ENCODE results near the gene STK11.

Gene STK11

DNA sequence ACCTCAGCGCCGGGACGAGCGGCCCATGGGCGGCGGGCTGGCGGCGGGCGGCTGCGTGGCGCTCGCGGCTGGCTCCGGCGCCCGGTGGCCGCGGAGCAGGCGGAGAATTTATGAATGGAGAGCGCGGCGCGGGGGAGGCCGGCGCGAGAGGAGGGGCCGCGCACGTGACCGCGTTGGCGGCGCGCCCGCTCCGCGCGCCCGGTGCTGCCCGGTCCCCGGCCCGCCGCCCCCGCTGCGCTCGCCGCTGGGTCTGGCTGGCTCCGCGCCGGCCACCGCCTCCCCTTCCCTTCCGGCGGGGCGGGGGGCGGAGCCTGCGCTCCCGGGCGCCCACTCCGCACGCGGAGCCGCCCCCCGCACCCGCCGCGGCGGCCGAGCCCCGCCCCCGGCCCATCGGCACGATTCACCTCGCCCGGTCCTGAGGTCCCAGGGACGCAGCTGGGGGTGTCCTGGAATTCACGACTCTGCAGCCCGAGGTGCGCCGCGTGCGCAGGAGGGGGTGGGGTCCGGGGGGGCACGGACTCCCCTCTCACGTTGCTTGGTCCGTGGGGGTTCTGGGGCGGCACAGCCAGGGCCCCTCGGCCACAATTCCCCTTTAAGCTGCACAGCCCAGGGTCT lies 32.3 kb downstream of the STK11 start, which contains the start of gene CBARP:
CBARP (minus strand) TSS at position 252 of the 615 bp plus-strand sequence. CDS start 1,905 bp downstream, outside the sequence.
- peak within 1 kb of the TSS; percentile 51 for H3K4me3 ChIP-seq (replicated peaks; ENCODE audit: insufficient read depth, low read length)
- peaks cover 21% of the 10 kb centered on the region for H3K27me3 ChIP-seq (ENCODE audit: insufficient read depth, poor library complexity, severe bottlenecking)
- H3K27ac ChIP-seq (replicated peaks): no peak within 1 kb of the TSS
- TF ChIP-seq, protein P1, sequence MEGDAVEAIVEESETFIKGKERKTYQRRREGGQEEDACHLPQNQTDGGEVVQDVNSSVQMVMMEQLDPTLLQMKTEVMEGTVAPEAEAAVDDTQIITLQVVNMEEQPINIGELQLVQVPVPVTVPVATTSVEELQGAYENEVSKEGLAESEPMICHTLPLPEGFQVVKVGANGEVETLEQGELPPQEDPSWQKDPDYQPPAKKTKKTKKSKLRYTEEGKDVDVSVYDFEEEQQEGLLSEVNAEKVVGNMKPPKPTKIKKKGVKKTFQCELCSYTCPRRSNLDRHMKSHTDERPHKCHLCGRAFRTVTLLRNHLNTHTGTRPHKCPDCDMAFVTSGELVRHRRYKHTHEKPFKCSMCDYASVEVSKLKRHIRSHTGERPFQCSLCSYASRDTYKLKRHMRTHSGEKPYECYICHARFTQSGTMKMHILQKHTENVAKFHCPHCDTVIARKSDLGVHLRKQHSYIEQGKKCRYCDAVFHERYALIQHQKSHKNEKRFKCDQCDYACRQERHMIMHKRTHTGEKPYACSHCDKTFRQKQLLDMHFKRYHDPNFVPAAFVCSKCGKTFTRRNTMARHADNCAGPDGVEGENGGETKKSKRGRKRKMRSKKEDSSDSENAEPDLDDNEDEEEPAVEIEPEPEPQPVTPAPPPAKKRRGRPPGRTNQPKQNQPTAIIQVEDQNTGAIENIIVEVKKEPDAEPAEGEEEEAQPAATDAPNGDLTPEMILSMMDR (IDR thresholded peaks at IDR 0.05; ENCODE audit: insufficient read depth, low read length): no peak
- no peak for TF ChIP-seq POLR2AphosphoS5 (IDR thresholded peaks at IDR 0.05; ENCODE audit: low read depth)
- no peak for DNase-seq (ENCODE audit: low read depth in 1 of 2, low spot score in 1 of 2)

GRCh38 chr19:1238369-1239303 lies 33.1 kb downstream of the STK11 start:
- no peak for TF ChIP-seq SPI1 (IDR thresholded peaks at IDR 0.05; ENCODE audit: borderline replicate concordance, low read depth)
- TF ChIP-seq GABPA (IDR thresholded peaks at IDR 0.05; ENCODE audit: low read depth): no peak
- TF ChIP-seq POLR2AphosphoS5 (IDR thresholded peaks at IDR 0.05; ENCODE audit: low read depth): no peak
- H3K4me3 ChIP-seq (replicated peaks; ENCODE audit: insufficient read depth, low read length): peak overlapping the region; percentile 51; the same call in 1 of the 2 replicates
- H3K27me3 ChIP-seq (ENCODE audit: insufficient read depth, poor library complexity, severe bottlenecking): peaks cover 21% of the 10 kb centered on the region
- H3K27ac ChIP-seq (replicated peaks): no peak overlapping the region
- no peak for DNase-seq (ENCODE audit: low read depth in 1 of 2, low spot score in 1 of 2)

DNA sequence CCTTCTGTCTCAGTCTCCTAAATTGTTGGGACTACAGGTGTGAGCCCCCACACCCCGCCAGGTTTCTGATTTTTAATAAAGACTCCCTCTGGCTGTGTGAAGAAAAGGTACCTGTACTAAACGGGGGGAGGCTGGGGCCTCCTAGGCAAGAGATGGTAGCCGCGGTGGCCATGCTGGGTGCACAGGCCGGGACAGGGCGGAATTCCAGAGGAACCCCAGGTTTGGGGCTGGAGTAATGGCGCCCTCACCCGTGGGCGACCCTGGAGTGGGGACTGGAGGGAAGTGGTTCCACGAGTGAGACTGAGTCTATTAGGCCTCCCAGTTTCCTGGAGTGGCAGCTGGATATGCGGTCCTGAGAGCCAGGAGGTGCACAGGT lies 33.8 kb downstream of the STK11 start:
- DNase-seq (ENCODE audit: low read depth in 1 of 2, low spot score in 1 of 2): no peak
- H3K27me3 ChIP-seq (ENCODE audit: insufficient read depth, poor library complexity, severe bottlenecking): peaks cover 21% of the 10 kb centered on the region
- H3K4me3 ChIP-seq (replicated peaks; ENCODE audit: insufficient read depth, low read length): no peak overlapping the region
- no peak overlapping the region for H3K27ac ChIP-seq (replicated peaks)
- TF ChIP-seq POLR2AphosphoS5 (IDR thresholded peaks at IDR 0.05; ENCODE audit: low read depth): no peak
- no peak for TF ChIP-seq GABPA (IDR thresholded peaks at IDR 0.05; ENCODE audit: low read depth)
- TF ChIP-seq SPI1 (IDR thresholded peaks at IDR 0.05; ENCODE audit: borderline replicate concordance, low read depth): no peak
- TF ChIP-seq, protein P2, sequence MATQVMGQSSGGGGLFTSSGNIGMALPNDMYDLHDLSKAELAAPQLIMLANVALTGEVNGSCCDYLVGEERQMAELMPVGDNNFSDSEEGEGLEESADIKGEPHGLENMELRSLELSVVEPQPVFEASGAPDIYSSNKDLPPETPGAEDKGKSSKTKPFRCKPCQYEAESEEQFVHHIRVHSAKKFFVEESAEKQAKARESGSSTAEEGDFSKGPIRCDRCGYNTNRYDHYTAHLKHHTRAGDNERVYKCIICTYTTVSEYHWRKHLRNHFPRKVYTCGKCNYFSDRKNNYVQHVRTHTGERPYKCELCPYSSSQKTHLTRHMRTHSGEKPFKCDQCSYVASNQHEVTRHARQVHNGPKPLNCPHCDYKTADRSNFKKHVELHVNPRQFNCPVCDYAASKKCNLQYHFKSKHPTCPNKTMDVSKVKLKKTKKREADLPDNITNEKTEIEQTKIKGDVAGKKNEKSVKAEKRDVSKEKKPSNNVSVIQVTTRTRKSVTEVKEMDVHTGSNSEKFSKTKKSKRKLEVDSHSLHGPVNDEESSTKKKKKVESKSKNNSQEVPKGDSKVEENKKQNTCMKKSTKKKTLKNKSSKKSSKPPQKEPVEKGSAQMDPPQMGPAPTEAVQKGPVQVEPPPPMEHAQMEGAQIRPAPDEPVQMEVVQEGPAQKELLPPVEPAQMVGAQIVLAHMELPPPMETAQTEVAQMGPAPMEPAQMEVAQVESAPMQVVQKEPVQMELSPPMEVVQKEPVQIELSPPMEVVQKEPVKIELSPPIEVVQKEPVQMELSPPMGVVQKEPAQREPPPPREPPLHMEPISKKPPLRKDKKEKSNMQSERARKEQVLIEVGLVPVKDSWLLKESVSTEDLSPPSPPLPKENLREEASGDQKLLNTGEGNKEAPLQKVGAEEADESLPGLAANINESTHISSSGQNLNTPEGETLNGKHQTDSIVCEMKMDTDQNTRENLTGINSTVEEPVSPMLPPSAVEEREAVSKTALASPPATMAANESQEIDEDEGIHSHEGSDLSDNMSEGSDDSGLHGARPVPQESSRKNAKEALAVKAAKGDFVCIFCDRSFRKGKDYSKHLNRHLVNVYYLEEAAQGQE (IDR thresholded peaks at IDR 0.05; ENCODE audit: insufficient replicate concordance, low read depth): no peak
- TF ChIP-seq, protein P1 (IDR thresholded peaks at IDR 0.05; ENCODE audit: insufficient read depth, low read length): no peak

GRCh38 chr19:1239796-1240737 lies 34.5 kb downstream of the STK11 start:
- TF ChIP-seq, protein P1 (IDR thresholded peaks at IDR 0.05; ENCODE audit: insufficient read depth, low read length): peak; percentile 66
- no peak for TF ChIP-seq GABPA (IDR thresholded peaks at IDR 0.05; ENCODE audit: low read depth)
- Histone ChIP-seq H3K4me3 (replicated peaks; ENCODE audit: insufficient read depth, low read length) (peak overlapping the region; percentile 29), H3K27me3 (ENCODE audit: insufficient read depth, poor library complexity, severe bottlenecking) (peaks cover 21% of the 10 kb centered on the region), H3K27ac (replicated peaks) (no peak overlapping the region)
- DNase-seq (ENCODE audit: low read depth in 1 of 2, low spot score in 1 of 2): peak; percentile 80 to 84

All from HL-60 (cell line).